ENCODE data around the gene AGO4. TPM values are rescaled to one million over a fixed set of nuclear protein-coding genes. Genes with fewer than 3 reads are reported as not detected.
"Not testable (repeated sequence)": the region's sequence is repeated elsewhere in the genome, so short reads cannot be mapped to it uniquely, and the experiment has no call there.

The AGO4 gene
- total RNA-seq, 2 experiments from 2014 or later = 12.1 to 16.1 TPM

DNA sequence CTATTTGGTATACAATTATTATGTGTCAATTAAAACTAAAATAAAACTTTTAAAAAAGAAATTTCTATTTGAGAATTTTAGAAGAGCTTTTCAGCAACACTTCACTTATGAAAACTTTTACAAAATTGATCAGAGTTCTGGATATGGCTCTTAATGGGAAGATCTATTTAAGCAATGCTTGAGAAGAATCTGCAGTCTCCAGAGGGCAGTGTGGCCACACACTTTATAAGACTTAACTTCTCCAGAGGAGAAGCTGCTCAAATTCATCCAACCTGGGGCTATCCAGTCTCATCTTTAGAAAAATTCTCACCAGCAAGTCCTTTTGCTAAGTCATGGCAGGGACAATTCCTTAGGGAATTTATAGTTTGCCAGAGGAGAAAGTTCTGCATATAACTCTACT lies 50.0 kb downstream of the AGO4 start:
- peaks cover 6% of the 10 kb centered on the region for H3K36me3 Mint-ChIP-seq
- CTCF ChIA-PET = interaction anchor here (0.6 kb wide), 1 partner anchor 9 kb away, joined by 6 read pairs; no protein-coding TSS in a partner anchor
- H3K27me3 Mint-ChIP-seq = no peaks in the 10 kb centered on the region
- H3K27ac Mint-ChIP-seq = no peak overlapping the region
- H3K9me3 Mint-ChIP-seq (ENCODE audit: low read depth) = no peaks in the 10 kb centered on the region
- no peaks in the 10 kb centered on the region for H3K4me1 Mint-ChIP-seq
- DNase-seq (no peak), ATAC-seq (no peak)
- no peak overlapping the region for H3K4me3 Mint-ChIP-seq

DNA sequence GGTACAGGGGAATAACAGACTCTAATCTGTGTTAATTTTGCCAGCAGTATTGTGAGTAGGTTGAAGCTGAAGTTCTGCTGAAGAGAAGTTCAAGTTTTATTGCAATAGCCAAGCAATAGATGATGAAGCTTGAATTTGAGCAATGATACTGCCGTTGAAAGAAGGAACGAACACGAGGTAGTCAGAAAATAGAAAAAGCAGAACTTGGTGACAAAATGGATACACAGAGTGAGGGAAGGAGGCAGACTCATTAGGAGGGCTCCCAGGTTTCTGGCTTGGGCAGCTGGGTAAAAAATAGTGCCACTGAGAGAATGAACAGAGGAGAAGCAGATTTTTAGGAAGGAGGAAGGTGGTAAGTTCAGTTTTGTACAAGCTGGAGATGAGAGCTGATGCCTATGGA lies 52.9 kb downstream of the AGO4 start:
- H3K27me3 Mint-ChIP-seq = no peaks in the 10 kb centered on the region
- no peak overlapping the region for H3K4me3 Mint-ChIP-seq
- no peaks in the 10 kb centered on the region for H3K4me1 Mint-ChIP-seq
- H3K9me3 Mint-ChIP-seq (ENCODE audit: low read depth) = no peaks in the 10 kb centered on the region
- ATAC-seq (no peak), DNase-seq (no peak)
- no peak overlapping the region for H3K27ac Mint-ChIP-seq
- H3K36me3 Mint-ChIP-seq = peaks cover 3% of the 10 kb centered on the region
- CTCF ChIA-PET = interaction anchor here (2.8 kb wide), 1 partner anchor 22 kb away, joined by 8 read pairs; the partner anchor contains the start of gene AGO1

DNA sequence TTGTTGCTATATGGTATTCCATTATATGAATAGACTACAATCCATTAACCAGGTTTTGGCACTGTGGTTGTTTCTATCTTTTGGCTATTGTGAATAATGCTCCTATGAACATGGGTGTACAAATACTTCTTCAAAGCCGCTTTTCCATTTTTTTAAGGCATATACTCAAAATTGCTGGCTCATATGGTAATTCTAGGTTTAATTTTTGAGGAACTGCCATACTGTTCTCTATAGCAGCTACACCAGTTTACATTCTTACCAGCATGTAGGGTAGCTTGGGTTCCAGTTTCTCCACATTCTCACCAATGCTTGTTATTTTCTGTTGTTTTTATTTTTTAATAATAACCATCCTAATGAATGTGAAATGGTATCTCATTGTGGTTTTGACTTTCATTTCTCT lies 55.3 kb downstream of the AGO4 start:
- no peak overlapping the region for H3K4me3 Mint-ChIP-seq
- no peak overlapping the region for H3K27ac Mint-ChIP-seq
- ATAC-seq = no peak

GRCh38 chr1:35863881-35864625 lies 56.2 kb downstream of the AGO4 start:
- Mint-ChIP-seq H3K36me3 (no peaks in the 10 kb centered on the region), H3K27ac (no peak overlapping the region), H3K27me3 (no peaks in the 10 kb centered on the region), H3K4me3 (no peak overlapping the region), H3K4me1 (no peaks in the 10 kb centered on the region), H3K9me3 (ENCODE audit: low read depth) (no peaks in the 10 kb centered on the region)
- ATAC-seq = no peak
- CTCF ChIA-PET = no interaction called here
- DNase-seq = no peak

More for the DNA sequence above, 55.3 kb downstream of the AGO4 start:
- CTCF ChIA-PET = no interaction called here
- Mint-ChIP-seq H3K4me1 (no peaks in the 10 kb centered on the region), H3K9me3 (ENCODE audit: low read depth) (no peaks in the 10 kb centered on the region), H3K36me3 (no peaks in the 10 kb centered on the region), H3K27me3 (no peaks in the 10 kb centered on the region)
- no peak for DNase-seq

DNA sequence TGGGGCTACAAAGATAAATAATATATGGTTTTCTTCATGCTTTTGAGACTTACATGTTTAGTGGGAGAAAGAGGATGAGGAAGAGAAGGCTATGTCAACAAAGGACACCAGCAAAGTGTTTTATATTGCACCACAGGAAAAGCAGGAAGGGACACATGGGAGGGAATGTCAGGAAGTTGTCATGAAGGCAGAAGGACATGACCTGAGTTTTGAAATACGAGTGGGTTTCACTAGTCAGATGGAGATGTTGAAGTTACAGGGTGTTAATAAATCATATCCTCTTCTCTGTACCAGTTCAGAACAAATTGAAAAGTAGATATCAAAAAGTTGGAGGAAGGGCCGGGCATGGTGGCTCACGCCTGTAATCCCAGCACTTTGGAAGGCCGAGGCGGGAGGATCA lies 57.0 kb downstream of the AGO4 start:
- Mint-ChIP-seq H3K9me3 (ENCODE audit: low read depth) (no peaks in the 10 kb centered on the region), H3K4me3 (no peak overlapping the region), H3K36me3 (no peaks in the 10 kb centered on the region), H3K27ac (no peak overlapping the region), H3K27me3 (no peaks in the 10 kb centered on the region), H3K4me1 (no peaks in the 10 kb centered on the region)
- ATAC-seq (no peak), DNase-seq (no peak)
- CTCF ChIA-PET = interaction anchor here (0.6 to 1.4 kb wide), 2 partner anchors 17 to 421 kb away, joined by 3 read pairs; no protein-coding TSS in a partner anchor

GRCh38 chr1:35866991-35867390 lies 59.2 kb downstream of the AGO4 start:
- Mint-ChIP-seq H3K9me3 (ENCODE audit: low read depth) (no peaks in the 10 kb centered on the region), H3K27ac (no peak overlapping the region)

DNA sequence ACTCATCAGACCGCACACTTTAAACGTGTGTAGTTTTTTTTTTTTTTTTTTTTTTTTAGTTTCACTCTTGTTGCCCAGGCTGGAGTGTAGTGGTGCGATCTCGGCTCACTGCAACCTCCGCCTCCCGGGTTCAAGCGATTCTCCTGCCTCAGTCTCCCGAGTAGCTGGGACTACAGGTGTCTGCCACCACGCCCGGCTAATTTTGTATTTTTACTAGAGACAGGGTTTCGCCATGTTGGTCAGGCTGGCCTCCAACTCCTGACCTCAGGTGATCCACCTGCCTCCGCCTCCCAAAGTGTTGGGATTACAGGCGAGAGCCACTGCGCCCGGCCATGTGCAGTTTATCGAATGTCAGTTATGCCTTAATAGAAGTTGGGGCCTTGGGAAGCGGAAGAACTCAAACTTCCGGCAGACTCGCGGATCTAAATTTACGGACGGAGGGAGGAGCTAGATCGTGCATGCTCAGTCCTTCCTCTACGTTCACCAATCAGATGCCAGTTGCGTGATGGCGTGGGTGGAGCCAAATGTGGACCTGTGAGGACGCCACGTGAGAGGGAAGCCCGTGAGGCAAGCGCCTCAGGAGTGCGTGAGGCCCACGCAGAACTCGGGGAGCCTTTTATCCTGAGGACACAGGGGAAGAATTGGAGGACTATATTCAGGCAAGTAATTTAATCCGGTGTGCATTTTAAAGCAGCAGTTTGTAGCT lies 61.6 kb downstream of the AGO4 start:
- H3K27ac Mint-ChIP-seq; CTCF ChIA-PET; H3K9me3 Mint-ChIP-seq (ENCODE audit: low read depth); DNase-seq; H3K4me3 Mint-ChIP-seq; H3K4me1 Mint-ChIP-seq; ATAC-seq; H3K27me3 Mint-ChIP-seq; H3K36me3 Mint-ChIP-seq: not testable (repeated sequence)

More at GRCh38 chr1:35866991-35867390, 59.2 kb downstream of the AGO4 start:
- ATAC-seq (no peak), DNase-seq (no peak)
- H3K36me3 Mint-ChIP-seq = no peaks in the 10 kb centered on the region
- CTCF ChIA-PET = interaction anchor here (0.7 to 1.3 kb wide), 2 partner anchors 9 to 1000 kb away, joined by 4 to 6 read pairs; no protein-coding TSS in a partner anchor
- no peak overlapping the region for H3K4me3 Mint-ChIP-seq
- no peaks in the 10 kb centered on the region for H3K27me3 Mint-ChIP-seq
- no peaks in the 10 kb centered on the region for H3K4me1 Mint-ChIP-seq

GRCh38 chr1:35870651-35871309 lies 63.0 kb downstream of the AGO4 start:
- DNase-seq = no peak
- Mint-ChIP-seq H3K27me3 (no peaks in the 10 kb centered on the region), H3K4me3 (no peak overlapping the region), H3K27ac (no peak overlapping the region), H3K36me3 (no peaks in the 10 kb centered on the region), H3K4me1 (no peaks in the 10 kb centered on the region), H3K9me3 (ENCODE audit: low read depth) (no peaks in the 10 kb centered on the region)
- no peak for ATAC-seq
- CTCF ChIA-PET = no interaction called here

DNA sequence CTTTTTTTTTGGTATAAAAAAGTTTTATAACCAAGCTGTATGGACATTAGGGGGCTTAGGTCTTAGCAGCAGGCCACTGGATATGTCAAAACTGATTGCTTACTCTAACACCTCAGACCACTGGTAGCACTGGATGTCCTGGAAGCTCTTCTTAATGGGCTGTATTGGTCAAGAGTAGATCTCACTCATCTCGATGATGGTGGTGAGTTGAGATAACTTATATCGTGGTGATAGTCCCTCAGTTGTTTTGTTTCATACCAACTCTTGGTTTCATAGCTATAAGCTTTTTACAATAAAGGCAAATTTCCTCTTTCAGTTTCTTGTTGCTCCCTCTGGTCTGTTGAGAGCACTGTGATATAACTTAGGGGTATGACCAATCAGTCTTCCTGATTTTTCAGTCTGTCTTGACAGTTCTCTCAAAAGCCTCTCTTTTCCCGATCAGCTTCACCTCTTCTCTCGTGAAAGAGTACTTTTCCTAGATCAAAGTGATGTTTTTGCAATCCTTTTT lies 65.5 kb downstream of the AGO4 start:
- Mint-ChIP-seq H3K36me3 (no peaks in the 10 kb centered on the region), H3K9me3 (ENCODE audit: low read depth) (no peaks in the 10 kb centered on the region), H3K4me3 (no peak overlapping the region), H3K27me3 (no peaks in the 10 kb centered on the region), H3K27ac (no peak overlapping the region), H3K4me1 (no peaks in the 10 kb centered on the region)
- CTCF ChIA-PET = interaction anchor here (0.9 to 2.3 kb wide), 2 partner anchors 9 to 61 kb away, joined by 3 to 14 read pairs; partner anchors contain the start of gene AGO1
- ATAC-seq (no peak), DNase-seq (no peak)

GRCh38 chr1:35874115-35874514 lies 66.3 kb downstream of the AGO4 start:
- not testable (repeated sequence) for H3K27ac Mint-ChIP-seq; H3K27me3 Mint-ChIP-seq; H3K36me3 Mint-ChIP-seq; H3K9me3 Mint-ChIP-seq (ENCODE audit: low read depth); H3K4me1 Mint-ChIP-seq; ATAC-seq; DNase-seq; H3K4me3 Mint-ChIP-seq
- CTCF ChIA-PET = interaction anchor here (0.9 to 2.3 kb wide), 2 partner anchors 9 to 62 kb away, joined by 3 to 14 read pairs; partner anchors contain the start of gene AGO1

DNA sequence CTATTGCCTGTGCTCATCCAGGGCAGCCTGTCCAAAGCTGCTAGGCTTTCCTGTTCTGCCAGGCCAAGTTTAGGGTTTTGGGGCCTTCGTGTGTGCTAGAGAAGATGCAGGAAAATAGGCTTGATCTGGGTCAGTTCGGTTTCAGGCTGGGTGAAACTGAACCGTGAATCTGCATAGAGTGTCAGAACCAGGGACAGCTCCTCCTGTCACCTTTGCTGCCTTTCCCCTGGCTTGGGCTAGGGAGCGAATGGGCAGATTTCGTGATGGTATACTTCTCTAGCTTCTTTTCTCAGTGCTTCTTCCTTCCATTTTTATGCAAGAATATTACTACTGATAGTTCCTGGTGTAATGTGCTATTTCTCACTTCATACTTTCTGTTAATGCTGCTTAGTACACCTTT lies 69.2 kb downstream of the AGO4 start:
- no peak overlapping the region for H3K27ac Mint-ChIP-seq
- H3K9me3 Mint-ChIP-seq (ENCODE audit: low read depth) = no peaks in the 10 kb centered on the region
- CTCF ChIA-PET = no interaction called here
- DNase-seq (no peak), ATAC-seq (no peak)
- H3K4me1 Mint-ChIP-seq = peaks cover 9% of the 10 kb centered on the region
- no peaks in the 10 kb centered on the region for H3K36me3 Mint-ChIP-seq
- no peaks in the 10 kb centered on the region for H3K27me3 Mint-ChIP-seq
- H3K4me3 Mint-ChIP-seq = no peak overlapping the region

GRCh38 chr1:35881850-35882273 lies 74.0 kb downstream of the AGO4 start:
- no peaks in the 10 kb centered on the region for H3K36me3 Mint-ChIP-seq
- no peaks in the 10 kb centered on the region for H3K27me3 Mint-ChIP-seq
- H3K27ac Mint-ChIP-seq = no peak overlapping the region
- peaks cover 40% of the 10 kb centered on the region for H3K4me1 Mint-ChIP-seq
- CTCF ChIA-PET = interaction anchor here (0.6 to 2.6 kb wide), 10 partner anchors 9 to 257 kb away, joined by 3 to 14 read pairs (median 4); partner anchors contain the start of genes AGO3 and CLSPN
- H3K4me3 Mint-ChIP-seq = peak overlapping the region; percentile 49
- DNase-seq (no peak), ATAC-seq (no peak)
- H3K9me3 Mint-ChIP-seq (ENCODE audit: low read depth) = no peaks in the 10 kb centered on the region

GRCh38 chr1:35882586-35882944 lies 74.7 kb downstream of the AGO4 start:
- CTCF ChIA-PET = interaction anchor here (0.8 to 2.6 kb wide), 17 partner anchors 9 to 208 kb away, joined by 3 to 15 read pairs (median 4); partner anchors contain the start of genes AGO3 and CLSPN
- DNase-seq = no peak
- H3K4me1 Mint-ChIP-seq = peaks cover 47% of the 10 kb centered on the region
- H3K27ac Mint-ChIP-seq = no peak overlapping the region
- no peak for ATAC-seq
- peak overlapping the region; percentile 49 for H3K4me3 Mint-ChIP-seq
- H3K36me3 Mint-ChIP-seq = no peaks in the 10 kb centered on the region
- no peaks in the 10 kb centered on the region for H3K9me3 Mint-ChIP-seq (ENCODE audit: low read depth)
- no peaks in the 10 kb centered on the region for H3K27me3 Mint-ChIP-seq
